ENCODE measurements around the gene FCN2. TPM values are rescaled to one million over a fixed set of nuclear protein-coding genes. Genes with fewer than 3 reads are reported as not detected.

FCN2 gene
- not detected for total RNA-seq

- Mint-ChIP-seq H3K27me3 (peaks cover 14% of the 10 kb centered on the region), H3K4me1 (no peaks in the 10 kb centered on the region), H3K4me3 (no peak within 1 kb of the TSS), H3K36me3 (no peaks in the 10 kb centered on the region), H3K27ac (no peak within 1 kb of the TSS), H3K9me3 (no peaks in the 10 kb centered on the region)
- DNase-seq: no peak
These were observed at the start of gene FCN2 for GRCh38 chr9:134880484-134881312. FCN2 (plus strand) TSS chr9:134880810; CDS start chr9:134880822, 12 bp downstream.

DNA sequence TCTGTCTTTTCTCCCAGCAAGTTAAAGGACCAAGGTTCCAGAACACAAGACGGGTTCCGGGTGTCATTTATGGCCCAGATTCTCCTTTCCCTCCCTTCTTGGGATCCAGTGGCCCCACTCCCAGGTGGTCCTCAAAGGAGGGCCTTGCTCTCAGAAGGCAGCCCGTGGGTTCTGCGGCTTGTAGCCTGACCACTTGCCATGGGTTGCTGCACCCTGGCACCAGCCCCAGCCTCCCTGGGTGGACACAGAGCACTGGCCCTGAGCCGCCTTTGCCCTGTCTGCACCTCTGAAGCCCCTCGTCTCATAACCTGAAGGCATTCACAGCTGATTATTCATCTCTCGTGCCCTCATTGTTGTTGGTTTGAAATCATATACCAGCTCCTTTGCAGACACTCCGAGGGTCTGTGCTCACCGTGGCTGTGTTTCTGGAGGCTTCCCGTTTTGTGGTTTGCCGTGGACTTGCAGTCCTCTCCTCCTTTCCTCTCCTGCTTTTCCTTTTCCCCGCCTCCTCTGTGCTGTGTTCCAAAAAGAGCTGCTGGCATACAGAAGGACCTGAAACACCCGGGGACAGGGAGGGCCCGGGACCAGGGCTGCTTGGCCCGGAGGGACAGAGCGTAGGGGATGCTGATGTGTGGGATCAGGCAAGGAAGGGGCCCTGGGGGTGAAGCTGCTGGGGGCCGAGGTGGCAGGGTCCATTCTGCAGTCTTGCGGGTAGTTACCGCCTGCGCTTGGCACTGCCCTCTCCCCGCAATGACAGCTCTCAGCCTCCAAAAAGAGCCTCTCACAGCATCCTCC is 49.5 kb upstream of the FCN2 start:
- H3K27me3 Mint-ChIP-seq: no peaks in the 10 kb centered on the region
- no peak overlapping the region for H3K4me3 Mint-ChIP-seq
- no peaks in the 10 kb centered on the region for H3K36me3 Mint-ChIP-seq
- no peak for DNase-seq
- H3K9me3 Mint-ChIP-seq: no peaks in the 10 kb centered on the region
- H3K27ac Mint-ChIP-seq: no peak overlapping the region
- no peaks in the 10 kb centered on the region for H3K4me1 Mint-ChIP-seq

DNA sequence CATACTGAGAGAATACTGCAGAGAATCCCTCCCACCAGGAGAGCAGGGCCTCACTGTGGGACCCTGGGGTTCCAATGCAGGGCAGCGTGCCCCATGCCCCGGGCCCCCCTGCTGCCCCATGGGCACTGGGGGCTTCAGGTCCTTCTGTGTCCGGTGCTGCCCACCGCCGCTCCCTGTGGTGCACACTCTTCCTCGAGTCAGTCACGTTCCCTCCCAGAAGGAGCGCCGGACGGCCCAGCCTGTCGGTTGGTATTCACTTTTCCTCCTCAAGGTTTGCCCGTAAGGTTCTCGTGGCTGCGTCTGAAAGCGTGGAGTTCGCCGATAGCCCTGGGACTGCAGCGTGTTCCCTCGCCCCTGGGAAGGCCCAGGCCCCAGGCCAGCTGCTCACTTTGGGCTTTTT is 48.1 kb upstream of the FCN2 start:
- no peak overlapping the region for H3K4me3 Mint-ChIP-seq
- no peak for DNase-seq
- H3K27ac Mint-ChIP-seq: no peak overlapping the region
- H3K27me3 Mint-ChIP-seq: no peaks in the 10 kb centered on the region
- H3K4me1 Mint-ChIP-seq: no peaks in the 10 kb centered on the region
- no peaks in the 10 kb centered on the region for H3K9me3 Mint-ChIP-seq
- H3K36me3 Mint-ChIP-seq: no peaks in the 10 kb centered on the region

DNA sequence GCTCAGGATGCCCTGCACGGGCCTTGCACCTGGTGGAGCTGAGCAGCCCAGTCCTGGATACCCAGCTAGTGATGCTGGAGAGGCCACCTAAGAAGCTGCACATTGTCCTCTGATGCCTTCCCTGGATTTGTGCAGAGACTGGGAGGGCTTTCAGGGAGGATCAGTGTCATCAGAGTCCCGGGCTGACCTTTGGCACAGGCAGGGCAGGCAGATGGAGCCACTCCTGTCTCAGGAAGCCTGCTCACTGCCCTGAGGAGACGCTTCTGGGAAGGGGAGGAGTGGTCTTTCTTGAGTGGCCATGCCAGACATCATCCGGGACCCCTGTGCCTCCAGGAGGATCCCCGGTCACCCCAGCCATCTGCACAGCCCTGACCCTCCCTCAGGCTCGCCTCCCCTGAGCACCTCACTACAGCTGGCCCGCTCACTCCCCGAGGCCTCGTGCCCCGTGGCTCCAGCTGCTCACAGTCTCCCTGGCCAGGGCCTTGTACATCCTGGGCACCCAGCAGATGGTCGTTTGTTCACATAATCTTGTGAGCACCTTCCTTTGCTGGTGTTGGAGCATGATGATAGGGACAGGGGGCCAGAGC is 47.2 kb upstream of the FCN2 start:
- no peak overlapping the region for H3K27ac Mint-ChIP-seq
- H3K4me1 Mint-ChIP-seq: no peaks in the 10 kb centered on the region
- DNase-seq: no peak
- no peak overlapping the region for H3K4me3 Mint-ChIP-seq
- H3K9me3 Mint-ChIP-seq: no peaks in the 10 kb centered on the region
- no peaks in the 10 kb centered on the region for H3K36me3 Mint-ChIP-seq
- H3K27me3 Mint-ChIP-seq: no peaks in the 10 kb centered on the region

- Mint-ChIP-seq H3K9me3 (no peaks in the 10 kb centered on the region), H3K27ac (peak overlapping the region; percentile 2), H3K36me3 (no peaks in the 10 kb centered on the region), H3K27me3 (no peaks in the 10 kb centered on the region), H3K4me1 (no peaks in the 10 kb centered on the region), H3K4me3 (no peak overlapping the region)
- no peak for DNase-seq
These were observed 46.2 kb upstream of the FCN2 start for GRCh38 chr9:134834217-134834956.

GRCh38 chr9:134834957-134835419 is 45.6 kb upstream of the FCN2 start:
- no peaks in the 10 kb centered on the region for H3K27me3 Mint-ChIP-seq
- no peak overlapping the region for H3K4me3 Mint-ChIP-seq
- H3K36me3 Mint-ChIP-seq: no peaks in the 10 kb centered on the region
- DNase-seq: no peak
- H3K9me3 Mint-ChIP-seq: no peaks in the 10 kb centered on the region
- no peak overlapping the region for H3K27ac Mint-ChIP-seq
- no peaks in the 10 kb centered on the region for H3K4me1 Mint-ChIP-seq

DNA sequence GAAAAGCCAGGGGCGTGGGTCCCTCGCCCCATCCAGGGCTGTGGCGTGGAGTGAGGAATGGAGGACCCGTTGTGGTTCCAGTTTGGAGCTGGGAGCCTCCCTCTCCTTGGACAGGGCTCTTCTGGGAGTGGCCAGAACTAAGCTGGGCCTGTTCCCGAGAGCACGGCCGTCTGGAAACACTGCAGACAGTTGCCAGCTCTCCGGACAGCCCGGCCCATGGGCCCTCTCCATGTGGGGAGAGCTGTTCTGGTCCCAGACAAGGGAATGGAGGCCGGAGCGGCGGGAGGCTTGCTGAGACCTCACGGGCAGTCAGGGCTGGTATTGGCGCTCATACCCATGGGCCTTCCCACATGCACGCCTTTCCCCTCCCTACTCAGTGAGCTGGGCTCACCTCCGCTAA is 45.2 kb upstream of the FCN2 start:
- H3K4me3 Mint-ChIP-seq: no peak overlapping the region
- no peak overlapping the region for H3K27ac Mint-ChIP-seq
- H3K27me3 Mint-ChIP-seq: no peaks in the 10 kb centered on the region
- no peaks in the 10 kb centered on the region for H3K9me3 Mint-ChIP-seq
- H3K36me3 Mint-ChIP-seq: no peaks in the 10 kb centered on the region
- no peak for DNase-seq
- H3K4me1 Mint-ChIP-seq: no peaks in the 10 kb centered on the region

GRCh38 chr9:134835987-134836386 is 44.6 kb upstream of the FCN2 start:
- no peaks in the 10 kb centered on the region for H3K27me3 Mint-ChIP-seq

GRCh38 chr9:134836406-134836970 is 44.1 kb upstream of the FCN2 start:
- Mint-ChIP-seq H3K27me3 (no peaks in the 10 kb centered on the region), H3K4me3 (no peak overlapping the region), H3K27ac (no peak overlapping the region), H3K4me1 (no peaks in the 10 kb centered on the region), H3K9me3 (no peaks in the 10 kb centered on the region), H3K36me3 (no peaks in the 10 kb centered on the region)
- no peak for DNase-seq

More at GRCh38 chr9:134835987-134836386, 44.6 kb upstream of the FCN2 start:
- no peak for DNase-seq
- H3K36me3 Mint-ChIP-seq: no peaks in the 10 kb centered on the region
- no peak overlapping the region for H3K27ac Mint-ChIP-seq
- no peak overlapping the region for H3K4me3 Mint-ChIP-seq
- H3K9me3 Mint-ChIP-seq: no peaks in the 10 kb centered on the region
- H3K4me1 Mint-ChIP-seq: no peaks in the 10 kb centered on the region

DNA sequence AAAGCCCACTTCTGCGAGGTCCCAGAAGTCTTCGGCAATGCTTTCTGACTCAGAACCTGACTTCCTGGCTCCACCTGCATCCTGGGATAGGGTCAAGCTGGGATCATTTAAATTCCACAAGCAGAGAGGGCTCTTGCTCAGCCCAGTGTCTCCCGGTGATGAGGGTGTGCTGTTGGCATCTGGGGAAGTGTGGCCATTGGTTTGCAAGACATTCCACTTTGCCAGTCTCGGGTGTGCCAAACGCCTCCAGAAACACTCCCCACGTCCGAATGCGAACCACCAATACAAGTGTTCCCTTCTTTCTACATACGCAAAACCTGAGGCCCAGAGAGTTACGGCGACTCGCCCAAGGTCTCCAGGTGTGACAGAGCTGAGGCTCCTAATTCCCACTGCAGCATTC is 43.1 kb upstream of the FCN2 start:
- no peak overlapping the region for H3K27ac Mint-ChIP-seq

GRCh38 chr9:134838651-134839454 is 41.8 kb upstream of the FCN2 start:
- H3K9me3 Mint-ChIP-seq: no peaks in the 10 kb centered on the region
- no peaks in the 10 kb centered on the region for H3K4me1 Mint-ChIP-seq
- H3K27ac Mint-ChIP-seq: no peak overlapping the region
- DNase-seq: no peak
- no peaks in the 10 kb centered on the region for H3K27me3 Mint-ChIP-seq
- H3K4me3 Mint-ChIP-seq: no peak overlapping the region
- H3K36me3 Mint-ChIP-seq: no peaks in the 10 kb centered on the region

More for the DNA sequence above, 43.1 kb upstream of the FCN2 start:
- no peaks in the 10 kb centered on the region for H3K27me3 Mint-ChIP-seq
- H3K9me3 Mint-ChIP-seq: no peaks in the 10 kb centered on the region
- H3K4me3 Mint-ChIP-seq: no peak overlapping the region
- no peaks in the 10 kb centered on the region for H3K36me3 Mint-ChIP-seq
- no peak for DNase-seq
- no peaks in the 10 kb centered on the region for H3K4me1 Mint-ChIP-seq

GRCh38 chr9:134839455-134840125 is 41.0 kb upstream of the FCN2 start:
- no peaks in the 10 kb centered on the region for H3K36me3 Mint-ChIP-seq
- no peak overlapping the region for H3K27ac Mint-ChIP-seq
- H3K9me3 Mint-ChIP-seq: no peaks in the 10 kb centered on the region
- H3K4me3 Mint-ChIP-seq: no peak overlapping the region
- no peaks in the 10 kb centered on the region for H3K4me1 Mint-ChIP-seq
- no peak for DNase-seq
- H3K27me3 Mint-ChIP-seq: no peaks in the 10 kb centered on the region

- Mint-ChIP-seq H3K4me1 (no peaks in the 10 kb centered on the region), H3K36me3 (no peaks in the 10 kb centered on the region), H3K27me3 (no peaks in the 10 kb centered on the region), H3K4me3 (no peak overlapping the region), H3K27ac (no peak overlapping the region), H3K9me3 (no peaks in the 10 kb centered on the region)
- no peak for DNase-seq
These were observed 40.1 kb upstream of the FCN2 start for GRCh38 chr9:134840511-134840910.

Data from activated naive CD8-positive, alpha-beta T cell treated with anti-CD3 and anti-CD28 coated beads for 36 hours (primary cell).